Prostate gland (tissue), 2 donors: ENCODE results near the gene SLC1A7. TPM values are rescaled to one million over a fixed set of nuclear protein-coding genes. Genes with fewer than 3 reads are reported as not detected.

Experiments used
- DNase-seq: peaks from one replicate; pipeline ENCODE4 v3.0.0-alpha.2; 2019; ENCODE audit warnings: low spot score
- H3K27ac ChIP-seq, 2 donors: fragments of 200-600 bp; sonication (generic); 2 replicates each; pipeline ENCODE4 v1.5.1; 2017 to 2019
- H3K27me3 ChIP-seq: fragments of 200-600 bp; sonication (generic); replicated peaks from 2 replicates; pipeline ENCODE4 v1.5.1; 2019; ENCODE audit not compliant: insufficient read depth
- H3K36me3 ChIP-seq, 2 donors: fragments of 200-600 bp; sonication (generic); 1 replicate in 1 of 2; 2 replicates in 1 of 2; pipeline versions ENCODE4 v1.5.1 to v1.8.1; 2017 to 2019
- H3K4me1 ChIP-seq: fragments of 200-600 bp; sonication (generic); replicated peaks from 2 replicates; pipeline ENCODE4 v1.5.1; 2019
- H3K4me3 ChIP-seq, 2 donors: fragments of 200-600 bp; sonication (generic); 2 replicates each; pipeline ENCODE4 v1.5.1; 2017 to 2019
- H3K9me3 ChIP-seq: fragments of 200-600 bp; sonication (generic); 2 replicates; pipeline ENCODE4 v1.5.1; 2017
- POLR2A ChIP-seq: fragments of 450-650 bp; IDR thresholded peaks from one replicate; pipeline ENCODE4 v1.6.1; 2016; ENCODE audit warnings: antibody characterized with exemption, mild to moderate bottlenecking
- POLR2AphosphoS5 ChIP-seq: sonication (generic); formaldehyde crosslinking; IDR thresholded peaks from one replicate; pipeline ENCODE4 v1.6.1; 2017; ENCODE audit warnings: antibody characterized with exemption
- WGBS: methylation state at CpG from one replicate; pipeline ENCODE4 v1.1.5; 2018; 5-methylcytosine and 5-hydroxymethylcytosine counted together
- intact Hi-C: fragments of 100-400 bp; cut with DNase I; formaldehyde crosslinking; loops from one replicate; pipeline ENCODE4 v1.14.2; 2022
- total RNA-seq, 2 donors: library from RNA; depleted of rRNA; stranded (reverse); fragments of >200 nt; gene quantifications; one replicate each; pipeline ENCODE4 v1.1.0, GENCODE V29; 2016
- TF ChIP-seq, protein P1 (sequence below), 4 experiments: fragments of 200-600 bp in 2 of 4; fragments of 450-650 bp in 2 of 4; sonication (generic) in 2 of 4; IDR thresholded peaks; 1 replicate in 3 of 4; 2 replicates in 1 of 4; pipeline ENCODE4 v1.5.1; 2016 to 2019; ENCODE audit warnings: antibody characterized with exemption in 4 of 4, mild to moderate bottlenecking in 2 of 4, moderate library complexity in 2 of 4

SLC1A7 gene
- total RNA-seq, 2 donors from 2014 or later: 1.8 TPM; not detected in 1

- 88% methylated on average over 19 of the region's 19 CpGs for WGBS
- TF ChIP-seq POLR2AphosphoS5: no peak
- TF ChIP-seq, protein P1, sequence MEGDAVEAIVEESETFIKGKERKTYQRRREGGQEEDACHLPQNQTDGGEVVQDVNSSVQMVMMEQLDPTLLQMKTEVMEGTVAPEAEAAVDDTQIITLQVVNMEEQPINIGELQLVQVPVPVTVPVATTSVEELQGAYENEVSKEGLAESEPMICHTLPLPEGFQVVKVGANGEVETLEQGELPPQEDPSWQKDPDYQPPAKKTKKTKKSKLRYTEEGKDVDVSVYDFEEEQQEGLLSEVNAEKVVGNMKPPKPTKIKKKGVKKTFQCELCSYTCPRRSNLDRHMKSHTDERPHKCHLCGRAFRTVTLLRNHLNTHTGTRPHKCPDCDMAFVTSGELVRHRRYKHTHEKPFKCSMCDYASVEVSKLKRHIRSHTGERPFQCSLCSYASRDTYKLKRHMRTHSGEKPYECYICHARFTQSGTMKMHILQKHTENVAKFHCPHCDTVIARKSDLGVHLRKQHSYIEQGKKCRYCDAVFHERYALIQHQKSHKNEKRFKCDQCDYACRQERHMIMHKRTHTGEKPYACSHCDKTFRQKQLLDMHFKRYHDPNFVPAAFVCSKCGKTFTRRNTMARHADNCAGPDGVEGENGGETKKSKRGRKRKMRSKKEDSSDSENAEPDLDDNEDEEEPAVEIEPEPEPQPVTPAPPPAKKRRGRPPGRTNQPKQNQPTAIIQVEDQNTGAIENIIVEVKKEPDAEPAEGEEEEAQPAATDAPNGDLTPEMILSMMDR (IDR thresholded peaks at IDR 0.05): no peak
- TF ChIP-seq POLR2A: no peak
Measured at GRCh38 chr1:53088616-53089300, 53.7 kb downstream of the SLC1A7 start.

DNA sequence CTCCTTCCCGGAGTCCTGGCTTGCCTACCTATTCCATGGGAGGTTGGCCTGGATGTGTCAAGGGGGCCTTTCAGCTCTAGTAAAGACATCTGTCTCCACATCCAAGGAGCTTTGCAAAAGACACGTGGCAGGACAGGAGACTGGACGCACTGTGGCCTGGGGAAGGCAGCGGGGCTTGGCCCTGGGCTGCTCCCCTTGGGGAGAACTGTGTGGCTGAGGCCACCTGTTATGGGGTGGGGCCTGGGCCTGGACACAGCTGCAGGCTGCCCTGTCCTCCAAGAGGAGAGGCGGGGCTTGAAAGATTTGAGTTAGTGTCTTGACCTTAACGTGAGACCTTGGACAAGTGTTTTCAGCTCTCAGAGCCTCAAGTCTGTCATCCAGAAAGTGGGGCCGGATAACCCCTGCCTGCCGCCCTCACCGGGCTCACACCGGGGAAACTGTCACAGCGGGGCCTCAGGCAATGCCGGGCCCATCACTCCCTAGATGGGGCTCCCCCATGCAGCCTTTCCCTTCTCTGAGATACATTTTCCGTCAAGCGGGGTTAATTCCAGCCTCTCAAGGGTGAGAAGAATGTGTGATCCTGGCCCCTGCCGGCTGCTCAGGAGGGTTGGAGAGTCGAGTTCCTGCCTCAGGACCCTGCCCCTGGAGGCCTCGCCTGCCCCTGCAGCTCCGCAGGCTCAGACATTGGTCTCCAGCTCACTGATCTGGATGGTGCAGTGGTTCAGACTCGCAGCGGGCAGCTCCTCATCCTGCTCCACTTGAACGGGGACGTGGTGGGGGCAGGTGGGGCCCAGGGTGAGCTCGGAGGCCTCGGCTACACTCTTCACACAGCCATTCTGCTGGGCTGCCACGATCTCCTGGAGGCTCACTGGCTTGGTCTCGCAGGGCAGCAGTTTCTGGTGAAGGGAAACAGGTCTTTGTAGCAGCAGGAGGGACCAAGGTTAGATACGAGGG lies 54.8 kb downstream of the SLC1A7 start:
- Histone ChIP-seq H3K4me1 (peaks cover 5% of the 10 kb centered on the region), H3K9me3 (no peaks in the 10 kb centered on the region), H3K27me3 (no peaks in the 10 kb centered on the region), H3K36me3 (no peaks in the 10 kb centered on the region), H3K4me3 (no peak overlapping the region), H3K27ac (no peak overlapping the region)
- WGBS: 86% methylated on average over 27 of the region's 27 CpGs
- no peak for DNase-seq
- TF ChIP-seq, protein P1 (IDR thresholded peaks at IDR 0.05): no peak
- no peak for TF ChIP-seq POLR2AphosphoS5
- TF ChIP-seq POLR2A: no peak
- intact Hi-C loops: no loop called here

More at GRCh38 chr1:53088616-53089300, 53.7 kb downstream of the SLC1A7 start:
- H3K4me1 ChIP-seq: peaks cover 5% of the 10 kb centered on the region
- no peak overlapping the region for H3K27ac ChIP-seq
- no peaks in the 10 kb centered on the region for H3K36me3 ChIP-seq
- no peaks in the 10 kb centered on the region for H3K9me3 ChIP-seq
- intact Hi-C loops: no loop called here
- DNase-seq: no peak
- H3K27me3 ChIP-seq: no peaks in the 10 kb centered on the region
- no peak overlapping the region for H3K4me3 ChIP-seq

DNA sequence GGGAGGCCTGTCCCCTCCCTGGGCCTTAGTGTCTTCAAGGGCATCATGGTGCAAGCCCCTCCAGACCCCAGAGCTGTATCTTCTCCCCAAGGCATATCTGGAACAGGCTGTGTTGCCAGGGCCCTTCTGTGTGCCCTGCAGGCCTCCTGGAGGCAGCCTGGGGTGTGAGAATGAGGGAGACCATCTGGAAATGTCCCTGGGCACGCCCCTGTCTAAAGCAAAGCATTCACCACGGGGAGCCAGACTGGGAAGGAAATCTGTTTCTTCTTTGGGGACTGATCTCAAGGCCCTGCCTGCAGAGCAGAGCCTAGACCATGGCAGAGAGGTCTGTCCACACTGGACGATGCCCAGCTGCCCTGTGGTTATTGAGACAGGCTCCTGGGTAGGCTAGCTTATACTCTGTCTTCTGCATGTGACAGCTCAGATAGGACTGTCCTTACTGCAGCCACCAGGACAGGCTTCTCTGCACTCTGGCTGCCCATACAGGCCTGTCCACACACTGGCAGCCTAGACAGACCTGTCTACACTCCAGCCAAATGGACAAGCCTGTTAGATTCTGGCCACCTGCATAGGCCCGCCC lies 55.9 kb downstream of the SLC1A7 start:
- WGBS: 65% methylated on average over 4 of the region's 4 CpGs
- Histone ChIP-seq H3K36me3 (no peaks in the 10 kb centered on the region), H3K9me3 (no peaks in the 10 kb centered on the region), H3K4me1 (peaks cover 5% of the 10 kb centered on the region), H3K4me3 (no peak overlapping the region), H3K27me3 (no peaks in the 10 kb centered on the region), H3K27ac (no peak overlapping the region)
- peak; percentile 43 for DNase-seq
- intact Hi-C loops: no loop called here
- TF ChIP-seq, protein P1 (IDR thresholded peaks at IDR 0.05): no peak
- no peak for TF ChIP-seq POLR2A
- no peak for TF ChIP-seq POLR2AphosphoS5

DNA sequence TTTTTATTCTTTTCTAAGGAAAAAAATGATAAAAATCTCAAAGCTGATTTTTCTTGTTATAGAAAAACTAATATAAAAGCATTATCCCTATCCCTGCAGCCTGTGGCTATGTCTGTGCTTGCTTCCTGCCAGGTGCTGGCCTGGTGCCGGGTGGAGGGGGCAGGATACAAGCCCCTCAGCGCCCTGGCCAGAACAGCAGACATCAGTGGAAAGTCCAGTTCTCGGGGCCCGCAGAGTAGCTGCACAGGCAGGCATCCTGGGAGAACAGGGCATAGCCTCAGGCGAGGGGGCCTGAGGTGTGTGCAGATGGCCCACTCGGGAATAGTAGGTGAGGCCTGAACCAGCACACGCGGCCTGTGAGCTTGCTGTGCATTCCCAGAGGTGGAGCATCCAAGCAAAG lies 57.0 kb downstream of the SLC1A7 start:
- 80% methylated on average over 8 of the region's 8 CpGs for WGBS

More for the DNA sequence above, 57.0 kb downstream of the SLC1A7 start:
- no peak overlapping the region for H3K27ac ChIP-seq
- no peaks in the 10 kb centered on the region for H3K36me3 ChIP-seq
- intact Hi-C loops: no loop called here
- H3K27me3 ChIP-seq: no peaks in the 10 kb centered on the region
- TF ChIP-seq, protein P1 (IDR thresholded peaks at IDR 0.05): no peak
- TF ChIP-seq POLR2A (no peak), POLR2AphosphoS5 (no peak)
- H3K4me1 ChIP-seq: peaks cover 5% of the 10 kb centered on the region
- no peak for DNase-seq
- no peaks in the 10 kb centered on the region for H3K9me3 ChIP-seq
- no peak overlapping the region for H3K4me3 ChIP-seq
